HFFc6 (cell line): Measurements from ENCODE around the gene MUCL1. TPM values are rescaled to one million over a fixed set of nuclear protein-coding genes. Genes with fewer than 3 reads are reported as not detected.

Experiments
- DNase-seq: peaks from one replicate; pipeline ENCODE4 v3.0.0-alpha.2; 2018
- H3K27ac Mint-ChIP-seq: 2 replicates; pipeline ENCODE4 v1.8.0; 2020; ENCODE audit warnings: mild to moderate bottlenecking, mixed read lengths
- H3K27me3 Mint-ChIP-seq: 2 replicates; pipeline ENCODE4 v1.8.0; 2021; ENCODE audit warnings: mild to moderate bottlenecking, moderate library complexity, mixed read lengths; ENCODE audit not compliant: insufficient read depth
- H3K36me3 Mint-ChIP-seq: 2 replicates; pipeline ENCODE4 v1.8.0; 2021; ENCODE audit warnings: low read depth, mixed read lengths
- H3K4me1 Mint-ChIP-seq: 2 replicates; pipeline ENCODE4 v1.8.0; 2020; ENCODE audit warnings: low read depth, mixed read lengths
- H3K4me3 Mint-ChIP-seq: 2 replicates; pipeline ENCODE4 v1.8.0; 2020; ENCODE audit warnings: mild to moderate bottlenecking, moderate library complexity, mixed read lengths
- H3K9me3 Mint-ChIP-seq: 2 replicates; pipeline ENCODE4 v1.8.0; 2020; ENCODE audit warnings: mild to moderate bottlenecking, mixed read lengths
- CTCF ChIP-seq: fragments of 200-600 bp; sonication (generic); IDR thresholded peaks from 2 replicates; pipeline ENCODE4 v1.5.0; 2021; ENCODE audit warnings: antibody characterized with exemption, mild to moderate bottlenecking
- total RNA-seq, 6 experiments: library from RNA; stranded (reverse); fragmentation: NEBNext Ultra II Directional; extraction: Animal tissue kit (Norgen Biotek cat#: 25700); gene quantifications; 2 replicates in 1 of 6; 3 replicates in 5 of 6; pipeline ENCODE4 v1.2.3, GENCODE V29; 2021

MUCL1 gene
- total RNA-seq, 6 experiments from 2014 or later: not detected

GRCh38 chr12:54831631-54832030 lies 22.7 kb upstream of the MUCL1 start:
- Mint-ChIP-seq H3K4me3 (no peak overlapping the region), H3K9me3 (peaks cover 1% of the 10 kb centered on the region), H3K36me3 (no peaks in the 10 kb centered on the region), H3K27me3 (peaks cover 1% of the 10 kb centered on the region), H3K27ac (no peak overlapping the region), H3K4me1 (no peaks in the 10 kb centered on the region)
- TF ChIP-seq CTCF: no peak
- no peak for DNase-seq

- Mint-ChIP-seq H3K27me3 (peaks cover 1% of the 10 kb centered on the region; the same call in 1 of the 2 replicates), H3K9me3 (no peaks in the 10 kb centered on the region), H3K27ac (no peak overlapping the region), H3K4me3 (no peak overlapping the region), H3K4me1 (no peaks in the 10 kb centered on the region), H3K36me3 (no peaks in the 10 kb centered on the region)
- DNase-seq: no peak
- TF ChIP-seq CTCF: no peak
Observed at GRCh38 chr12:54840244-54840865, 14.0 kb upstream of the MUCL1 start.

DNA sequence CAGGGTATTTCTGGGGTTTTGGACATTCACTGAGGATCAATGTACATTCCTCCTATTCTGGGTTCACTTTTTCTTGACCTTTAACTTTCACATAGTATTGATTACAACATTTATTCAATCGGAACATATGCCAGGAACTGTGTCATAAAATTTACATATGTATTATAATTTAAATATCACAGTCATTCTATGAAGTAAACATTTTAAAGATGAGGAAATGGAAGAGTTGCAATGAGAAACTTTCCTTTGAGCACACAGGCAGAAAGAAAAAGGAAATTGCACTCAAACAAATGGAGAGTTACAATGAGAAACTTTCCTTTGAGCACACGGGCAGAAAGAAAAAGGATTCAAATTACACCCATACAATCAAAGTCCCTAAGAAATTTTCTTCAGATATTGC lies 3.1 kb downstream of the MUCL1 start:
- TF ChIP-seq CTCF: no peak
- Mint-ChIP-seq H3K4me3 (no peak overlapping the region), H3K9me3 (no peaks in the 10 kb centered on the region), H3K27me3 (peaks cover 10% of the 10 kb centered on the region), H3K36me3 (no peaks in the 10 kb centered on the region), H3K4me1 (no peaks in the 10 kb centered on the region), H3K27ac (no peak overlapping the region)
- DNase-seq: no peak

GRCh38 chr12:54858562-54858961 lies 4.2 kb downstream of the MUCL1 start:
- Mint-ChIP-seq H3K4me3 (no peak overlapping the region), H3K9me3 (no peaks in the 10 kb centered on the region), H3K36me3 (no peaks in the 10 kb centered on the region), H3K27ac (no peak overlapping the region), H3K4me1 (no peaks in the 10 kb centered on the region), H3K27me3 (peaks cover 10% of the 10 kb centered on the region)
- no peak for DNase-seq
- TF ChIP-seq CTCF: no peak

GRCh38 chr12:54859502-54859901 lies 5.2 kb downstream of the MUCL1 start:
- Mint-ChIP-seq H3K4me1 (no peaks in the 10 kb centered on the region), H3K36me3 (no peaks in the 10 kb centered on the region), H3K4me3 (no peak overlapping the region), H3K27ac (no peak overlapping the region), H3K9me3 (no peaks in the 10 kb centered on the region), H3K27me3 (peaks cover 10% of the 10 kb centered on the region)
- TF ChIP-seq CTCF: no peak
- no peak for DNase-seq
